Breast epithelium (tissue), 3 donors: Measurements from ENCODE around the gene CNTN2.

Experiments used
- POLR2A ChIP-seq: fragments of 450-650 bp; IDR thresholded peaks from one replicate; pipeline ENCODE4 v1.6.1; 2016; ENCODE audit warnings: antibody characterized with exemption, mild to moderate bottlenecking, moderate library complexity
- POLR2AphosphoS5 ChIP-seq, 3 donors: sonication (generic); formaldehyde crosslinking; IDR thresholded peaks; one replicate each; pipeline ENCODE4 v1.6.1; 2017; ENCODE audit warnings: antibody characterized with exemption in 3 of 3
- TF ChIP-seq, protein P1 (sequence below), 3 donors: fragments of 450-650 bp; IDR thresholded peaks; one replicate each; pipeline ENCODE4 v1.5.1; 2016 to 2017; ENCODE audit warnings: antibody characterized with exemption in 3 of 3, mild to moderate bottlenecking in 3 of 3, moderate library complexity in 3 of 3

DNA sequence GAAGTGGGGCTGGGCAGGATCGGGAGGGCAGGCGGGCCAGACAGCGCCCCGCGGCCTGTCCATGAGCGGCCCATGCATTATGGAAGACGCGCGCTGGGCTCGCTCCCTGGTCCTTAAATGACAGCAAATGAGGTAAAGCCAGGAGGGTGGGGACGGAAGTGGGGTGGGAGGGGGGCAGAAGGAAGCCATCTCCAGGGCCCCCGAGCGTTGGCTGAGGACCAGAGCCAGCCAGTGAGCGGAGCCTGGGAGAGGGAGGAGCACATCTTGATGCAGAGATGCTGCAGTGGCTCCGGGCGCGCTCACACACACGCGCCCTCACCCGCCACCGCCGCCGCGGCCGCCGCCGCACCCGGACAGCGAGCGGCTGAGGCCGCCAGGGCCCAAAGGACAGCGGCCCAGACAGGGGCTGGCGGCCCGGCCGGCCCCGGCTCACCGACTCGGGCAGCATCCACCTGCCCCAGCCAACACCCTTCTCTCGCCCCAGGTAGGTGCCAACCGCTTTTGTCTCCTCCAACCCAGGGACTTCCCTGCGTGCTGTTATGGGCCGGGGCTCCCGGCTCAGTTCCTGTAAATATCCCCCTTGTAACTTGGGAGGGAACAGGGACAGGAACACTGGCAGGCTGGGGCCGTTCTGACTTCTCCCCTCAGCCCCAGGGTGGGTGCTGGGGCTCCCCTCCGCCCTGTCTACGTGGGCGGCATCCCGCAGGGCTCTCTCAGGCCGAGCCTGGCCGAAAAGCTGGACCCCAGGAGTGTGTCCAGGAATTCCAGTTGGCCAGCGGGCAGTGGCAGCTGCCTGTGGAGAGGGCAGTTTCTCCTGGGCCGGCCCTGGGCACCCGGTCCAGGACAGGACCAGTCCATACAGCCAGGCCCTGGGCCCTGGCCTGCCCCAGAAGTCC, at the start of gene CNTN2:
- TF ChIP-seq POLR2A = no peak
- TF ChIP-seq, protein P1, sequence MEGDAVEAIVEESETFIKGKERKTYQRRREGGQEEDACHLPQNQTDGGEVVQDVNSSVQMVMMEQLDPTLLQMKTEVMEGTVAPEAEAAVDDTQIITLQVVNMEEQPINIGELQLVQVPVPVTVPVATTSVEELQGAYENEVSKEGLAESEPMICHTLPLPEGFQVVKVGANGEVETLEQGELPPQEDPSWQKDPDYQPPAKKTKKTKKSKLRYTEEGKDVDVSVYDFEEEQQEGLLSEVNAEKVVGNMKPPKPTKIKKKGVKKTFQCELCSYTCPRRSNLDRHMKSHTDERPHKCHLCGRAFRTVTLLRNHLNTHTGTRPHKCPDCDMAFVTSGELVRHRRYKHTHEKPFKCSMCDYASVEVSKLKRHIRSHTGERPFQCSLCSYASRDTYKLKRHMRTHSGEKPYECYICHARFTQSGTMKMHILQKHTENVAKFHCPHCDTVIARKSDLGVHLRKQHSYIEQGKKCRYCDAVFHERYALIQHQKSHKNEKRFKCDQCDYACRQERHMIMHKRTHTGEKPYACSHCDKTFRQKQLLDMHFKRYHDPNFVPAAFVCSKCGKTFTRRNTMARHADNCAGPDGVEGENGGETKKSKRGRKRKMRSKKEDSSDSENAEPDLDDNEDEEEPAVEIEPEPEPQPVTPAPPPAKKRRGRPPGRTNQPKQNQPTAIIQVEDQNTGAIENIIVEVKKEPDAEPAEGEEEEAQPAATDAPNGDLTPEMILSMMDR (IDR thresholded peaks at IDR 0.05) = no peak
- TF ChIP-seq POLR2AphosphoS5 (IDR thresholded peaks at IDR 0.05) = no peak
